ENCODE measurements around the gene SRSF11. TPM values are rescaled to one million over a fixed set of nuclear protein-coding genes. Genes with fewer than 3 reads are reported as not detected.

Gene SRSF11
- polyA plus RNA-seq, 12 donors: 127 to 585 (median 215) TPM

- DNase-seq: no peak
Measured at GRCh38 chr1:70299472-70299871, 78.3 kb downstream of the SRSF11 start.

Other genes with a start within 250 kb of the SRSF11 start
- gene LRRC40, start 15.8 kb upstream of the SRSF11 start, polyA plus RNA-seq (ENCODE audit: insufficient read length in 12 of 12): 10 to 100 TPM in 11 of 12 donors, not detected in 1; 13.2 to 22.9 (median 19.2) TPM
- 10 to 100 TPM in 11 of 12 donors, not detected in 1; 14.3 to 24.1 (median 19.4) TPM for gene ANKRD13C, start 133.3 kb downstream of the SRSF11 start, polyA plus RNA-seq (ENCODE audit: insufficient read length in 12 of 12)
- gene CTH, start 189.9 kb downstream of the SRSF11 start, polyA plus RNA-seq (ENCODE audit: insufficient read length in 12 of 12): 1 to 10 TPM in 10 of 12 donors, not detected in 2; 1.7 to 3.7 (median 2.2) TPM